ENCODE measurements around the gene UBE2A. TPM values are rescaled to one million over a fixed set of nuclear protein-coding genes. Genes with fewer than 3 reads are reported as not detected.
A peak's percentile ranks its signal among the peaks of the same experiment; 100 is the strongest.

Gene UBE2A
- total RNA-seq, 2 donors from 2014 or later, result 57.6 to 81.0 TPM

DNA sequence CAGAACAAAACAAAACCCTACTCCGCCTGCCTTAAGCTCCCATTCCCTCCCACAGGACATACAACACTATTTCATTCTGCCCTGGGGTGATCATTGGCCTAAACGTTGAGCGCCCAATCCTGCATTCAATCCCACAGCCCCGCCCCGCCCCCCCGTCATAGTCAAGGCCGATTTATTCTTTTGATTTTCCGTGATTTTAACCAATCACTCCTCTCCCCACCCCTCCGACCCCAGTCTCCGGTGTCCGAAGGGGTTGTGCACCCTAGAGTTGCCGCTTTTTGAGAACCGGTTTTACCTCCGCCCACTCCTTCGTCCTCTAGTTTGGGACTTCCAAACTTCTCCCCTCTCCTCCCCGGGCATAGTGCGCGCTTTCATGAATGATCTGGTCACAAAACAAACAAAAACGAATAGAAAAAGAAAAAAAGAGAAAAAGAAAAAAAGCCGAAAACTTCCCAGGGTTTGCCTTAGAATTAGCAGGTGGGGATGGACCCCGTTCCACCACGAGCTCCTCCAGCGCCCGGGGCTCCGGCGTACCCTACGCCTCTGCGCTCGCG lies 446 bp upstream of the UBE2A start:
- intact Hi-C loops (cut with DNase I), result no loop called here
- Histone ChIP-seq H3K36me3 (no peaks in the 10 kb centered on the region), H3K27ac (peak overlapping the region; percentile 81), H3K4me3 (peak overlapping the region; percentile 49), H3K9ac (ENCODE audit: low read depth in 2 of 2, low read length in 2 of 2) (peak overlapping the region; percentile 48 to 76), H3K9me3 (no peaks in the 10 kb centered on the region), H3K4me1 (no peaks in the 10 kb centered on the region), H3K27me3 (no peaks in the 10 kb centered on the region)
- TF ChIP-seq, protein P1, sequence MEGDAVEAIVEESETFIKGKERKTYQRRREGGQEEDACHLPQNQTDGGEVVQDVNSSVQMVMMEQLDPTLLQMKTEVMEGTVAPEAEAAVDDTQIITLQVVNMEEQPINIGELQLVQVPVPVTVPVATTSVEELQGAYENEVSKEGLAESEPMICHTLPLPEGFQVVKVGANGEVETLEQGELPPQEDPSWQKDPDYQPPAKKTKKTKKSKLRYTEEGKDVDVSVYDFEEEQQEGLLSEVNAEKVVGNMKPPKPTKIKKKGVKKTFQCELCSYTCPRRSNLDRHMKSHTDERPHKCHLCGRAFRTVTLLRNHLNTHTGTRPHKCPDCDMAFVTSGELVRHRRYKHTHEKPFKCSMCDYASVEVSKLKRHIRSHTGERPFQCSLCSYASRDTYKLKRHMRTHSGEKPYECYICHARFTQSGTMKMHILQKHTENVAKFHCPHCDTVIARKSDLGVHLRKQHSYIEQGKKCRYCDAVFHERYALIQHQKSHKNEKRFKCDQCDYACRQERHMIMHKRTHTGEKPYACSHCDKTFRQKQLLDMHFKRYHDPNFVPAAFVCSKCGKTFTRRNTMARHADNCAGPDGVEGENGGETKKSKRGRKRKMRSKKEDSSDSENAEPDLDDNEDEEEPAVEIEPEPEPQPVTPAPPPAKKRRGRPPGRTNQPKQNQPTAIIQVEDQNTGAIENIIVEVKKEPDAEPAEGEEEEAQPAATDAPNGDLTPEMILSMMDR (IDR thresholded peaks at IDR 0.05), result no peak
- DNase-seq, result peak; percentile 37

DNA sequence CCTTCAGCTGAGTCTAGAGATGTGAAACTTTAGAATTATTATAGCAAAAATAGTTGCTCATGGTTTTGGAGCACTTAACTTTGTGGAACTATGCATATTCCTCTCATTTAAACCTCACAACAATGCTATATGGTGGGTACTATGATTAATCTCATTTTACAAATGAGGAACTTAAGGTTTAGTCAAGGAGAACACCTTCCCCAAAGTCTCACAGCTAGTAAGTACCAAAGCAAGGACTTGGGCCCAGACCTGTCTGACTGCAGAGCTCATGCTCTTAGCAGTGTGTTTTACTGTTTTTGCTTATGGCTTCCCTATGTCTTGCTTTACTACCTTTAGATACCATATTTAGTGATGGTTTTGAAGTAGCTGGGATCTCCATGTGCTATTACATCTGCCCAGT lies 5.1 kb downstream of the UBE2A start:
- Histone ChIP-seq H3K9me3 (no peaks in the 10 kb centered on the region), H3K27me3 (no peaks in the 10 kb centered on the region), H3K4me1 (no peaks in the 10 kb centered on the region), H3K9ac (ENCODE audit: low read depth in 2 of 2, low read length in 2 of 2) (no peak overlapping the region), H3K4me3 (no peak overlapping the region), H3K27ac (no peak overlapping the region), H3K36me3 (no peaks in the 10 kb centered on the region)
- no peak for DNase-seq
- intact Hi-C loops (cut with DNase I), result no loop called here
- TF ChIP-seq, protein P1 (IDR thresholded peaks at IDR 0.05), result no peak

DNA sequence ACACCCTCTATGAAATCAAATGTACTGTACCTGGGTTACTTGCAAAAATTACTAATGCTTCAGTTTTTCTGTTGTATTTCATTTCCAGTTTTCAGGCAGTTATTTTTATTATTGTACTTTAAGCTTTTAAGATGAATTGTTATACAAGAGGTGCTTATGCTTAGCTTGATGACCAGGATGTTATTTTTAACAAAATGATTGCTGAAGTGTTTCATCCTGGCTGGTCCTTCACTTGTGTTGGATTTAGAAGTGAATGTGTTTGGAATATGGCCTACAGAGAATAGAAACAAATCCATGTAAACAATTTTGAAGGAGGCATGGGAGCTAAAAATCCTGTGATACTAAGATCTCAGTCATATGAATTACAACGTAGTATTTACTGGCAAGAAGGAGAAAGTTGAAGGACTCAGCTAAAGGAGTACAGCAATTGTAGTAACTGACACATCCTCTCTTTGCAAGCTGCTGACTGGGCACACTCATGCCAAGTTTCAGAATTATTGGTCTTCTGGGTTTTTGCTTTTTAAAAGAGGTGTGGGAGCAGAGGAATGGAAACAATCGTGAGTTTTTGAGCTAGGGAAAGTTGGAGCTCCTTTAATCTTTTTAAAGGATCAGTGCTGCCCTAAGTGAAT lies 9.2 kb downstream of the UBE2A start:
- H3K9ac ChIP-seq (ENCODE audit: low read depth in 2 of 2, low read length in 2 of 2), result no peak overlapping the region
- H3K4me1 ChIP-seq, result no peaks in the 10 kb centered on the region
- DNase-seq, result no peak
- H3K27me3 ChIP-seq, result no peaks in the 10 kb centered on the region
- intact Hi-C loops (cut with DNase I), result no loop called here
- H3K27ac ChIP-seq, result no peak overlapping the region
- H3K9me3 ChIP-seq, result no peaks in the 10 kb centered on the region
- no peak overlapping the region for H3K4me3 ChIP-seq
- H3K36me3 ChIP-seq, result no peaks in the 10 kb centered on the region
- TF ChIP-seq, protein P1 (IDR thresholded peaks at IDR 0.05), result no peak

DNA sequence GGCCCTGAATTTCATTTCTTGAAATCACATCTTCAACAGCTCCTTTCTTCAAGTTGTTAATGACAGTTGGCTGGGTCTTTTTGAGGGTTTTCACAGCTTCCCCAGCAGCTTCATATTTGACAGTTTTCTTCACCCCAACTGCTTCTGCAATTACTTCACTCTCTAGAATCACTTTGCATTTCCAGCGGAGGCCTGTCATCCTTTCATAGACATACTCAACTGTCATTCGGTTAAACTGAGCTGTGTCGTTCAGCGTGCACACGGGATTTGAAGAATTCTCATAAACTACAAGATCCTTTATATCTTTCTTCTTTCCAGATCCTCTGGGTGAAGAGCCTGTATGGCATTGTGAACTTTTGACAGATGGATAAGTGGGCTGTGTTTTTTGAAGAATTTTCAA lies 15.4 kb downstream of the UBE2A start:
- Histone ChIP-seq H3K36me3 (no peaks in the 10 kb centered on the region), H3K4me3 (no peak overlapping the region), H3K9ac (ENCODE audit: low read depth in 2 of 2, low read length in 2 of 2) (no peak overlapping the region), H3K4me1 (no peaks in the 10 kb centered on the region), H3K27ac (no peak overlapping the region), H3K27me3 (no peaks in the 10 kb centered on the region), H3K9me3 (no peaks in the 10 kb centered on the region)
- no peak for DNase-seq
- TF ChIP-seq, protein P1 (IDR thresholded peaks at IDR 0.05), result no peak
- intact Hi-C loops (cut with DNase I), result no loop called here

DNA sequence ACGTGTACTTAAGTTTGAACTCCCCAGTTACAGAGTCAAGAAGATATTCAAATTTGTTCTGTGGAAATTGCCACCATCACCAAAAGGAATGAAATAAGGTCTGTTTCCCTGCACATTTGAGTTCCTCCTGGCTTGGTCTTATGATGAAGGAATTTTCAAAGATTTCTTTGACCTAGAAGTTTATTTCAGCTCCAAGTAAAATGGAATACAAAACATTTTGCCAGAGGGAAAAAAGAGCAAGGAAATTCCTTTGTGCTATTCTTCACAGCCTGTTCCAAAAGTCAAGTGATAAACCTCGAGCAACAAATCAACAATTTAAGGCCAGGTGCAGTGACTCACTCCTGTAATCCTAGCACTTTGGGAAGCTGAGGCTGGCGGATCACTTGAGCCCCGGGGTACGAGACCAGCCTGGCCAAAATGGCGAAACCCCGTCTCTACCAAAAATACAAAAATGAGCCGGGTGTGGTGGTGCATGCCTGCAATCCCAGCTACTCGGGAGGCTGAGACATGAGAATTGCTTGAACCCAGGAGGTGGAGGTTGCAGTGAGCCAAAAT lies 28.4 kb downstream of the UBE2A start:
- Histone ChIP-seq H3K36me3 (no peaks in the 10 kb centered on the region), H3K27ac (no peak overlapping the region), H3K27me3 (no peaks in the 10 kb centered on the region), H3K9ac (ENCODE audit: low read depth in 2 of 2, low read length in 2 of 2) (no peak overlapping the region), H3K9me3 (no peaks in the 10 kb centered on the region), H3K4me1 (no peaks in the 10 kb centered on the region), H3K4me3 (no peak overlapping the region)
- intact Hi-C loops (cut with DNase I), result no loop called here
- TF ChIP-seq, protein P1 (IDR thresholded peaks at IDR 0.05), result no peak
- no peak for DNase-seq
